ENCODE data around the gene CTDNEP1.
"Not testable (repeated sequence)": the region's sequence is repeated elsewhere in the genome, so short reads cannot be mapped to it uniquely, and the experiment has no call there.

Gene CTDNEP1

DNA sequence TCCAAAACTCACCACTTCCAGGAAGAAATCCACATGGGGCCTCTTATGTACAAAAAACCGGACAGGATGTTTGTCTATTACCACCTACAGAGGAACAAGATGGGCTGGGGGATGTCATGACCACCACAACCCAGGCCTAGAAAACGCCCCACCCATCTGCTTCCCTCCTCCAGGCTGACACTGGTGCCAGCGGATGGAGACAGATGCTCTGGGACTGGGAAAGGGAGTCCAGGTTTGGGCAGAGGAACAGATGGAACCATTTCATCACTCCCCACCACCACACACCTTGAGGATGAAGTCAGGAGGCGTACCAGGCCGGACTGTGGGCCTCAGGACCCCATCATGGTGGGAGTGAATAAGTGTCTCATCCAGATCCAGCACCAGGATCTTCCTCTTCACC lies 4.8 kb downstream of the CTDNEP1 start:
- DNase-seq (ENCODE audit: low read depth): no peak

DNA sequence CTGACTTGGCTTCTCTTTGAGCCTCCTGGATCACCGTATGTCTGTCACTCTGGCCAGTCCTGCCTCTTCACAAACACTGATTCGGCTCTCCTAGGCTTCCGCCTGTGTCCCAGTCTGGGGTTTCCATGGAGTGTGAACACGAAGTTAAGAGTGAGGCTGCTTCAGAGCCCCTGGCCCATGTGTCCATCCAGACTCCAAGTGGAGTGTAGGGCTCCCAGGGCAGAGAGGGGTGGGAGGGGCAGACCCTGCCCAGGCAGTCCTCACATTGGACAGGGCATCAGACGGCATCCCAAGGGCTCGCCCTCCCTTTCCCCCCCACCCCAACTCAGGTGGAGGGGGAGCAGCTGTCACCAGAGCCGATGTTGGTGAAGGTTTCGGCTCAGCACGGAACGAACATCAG lies 7.7 kb downstream of the CTDNEP1 start:
- DNase-seq (ENCODE audit: low read depth): not testable (repeated sequence)

DNA sequence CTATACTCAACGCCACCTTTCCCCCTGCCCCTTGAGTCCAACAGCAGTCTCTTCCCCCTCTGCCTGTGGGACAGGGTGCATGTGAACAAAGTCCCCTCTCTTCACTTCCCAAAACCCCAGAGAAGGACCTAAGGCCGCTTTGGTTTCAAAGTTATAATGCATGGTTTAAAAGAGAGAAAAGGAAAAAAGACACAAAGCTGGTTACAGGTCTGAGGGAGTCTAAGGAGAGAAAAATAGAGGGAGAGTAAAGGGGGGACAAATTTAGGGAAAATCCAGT lies 8.1 kb downstream of the CTDNEP1 start:
- no peak for DNase-seq (ENCODE audit: low read depth)

DNA sequence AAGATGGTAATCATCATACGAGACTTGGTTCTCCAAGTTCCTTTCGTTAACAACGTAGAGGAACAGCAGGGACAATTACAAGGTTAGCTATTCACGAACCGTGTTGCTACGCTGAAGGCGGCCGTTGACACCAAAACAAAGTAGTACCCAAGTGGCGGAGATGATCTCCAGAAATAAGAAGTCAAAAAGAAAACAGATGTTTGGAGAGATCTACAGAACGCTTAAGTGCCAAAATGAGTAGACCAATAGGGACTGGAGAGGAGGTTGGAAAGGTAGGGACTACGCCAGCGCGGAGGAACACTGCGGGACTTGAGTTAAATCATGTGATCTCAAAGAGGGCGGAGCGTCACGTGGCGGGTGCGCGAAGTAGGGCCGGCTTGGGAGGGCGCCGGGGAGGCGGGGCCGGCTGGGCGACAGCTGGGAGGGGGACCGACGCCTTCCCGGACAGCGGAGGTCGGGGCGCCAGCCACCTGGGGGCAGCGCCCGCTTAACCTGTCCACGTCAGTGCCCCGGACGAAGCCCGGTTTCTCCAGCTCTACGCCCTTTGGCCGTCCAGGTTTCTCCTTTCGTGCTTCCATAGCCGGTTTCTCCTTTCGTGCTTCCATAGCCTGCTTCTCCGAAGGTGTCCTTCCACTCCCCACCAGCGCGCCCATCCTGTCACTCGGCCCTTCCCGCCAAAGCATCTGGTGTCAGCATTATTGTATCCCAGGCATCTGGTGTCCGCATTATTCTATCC lies 8.6 kb downstream of the CTDNEP1 start:
- peak; percentile 93 for DNase-seq (ENCODE audit: low read depth)

DNA sequence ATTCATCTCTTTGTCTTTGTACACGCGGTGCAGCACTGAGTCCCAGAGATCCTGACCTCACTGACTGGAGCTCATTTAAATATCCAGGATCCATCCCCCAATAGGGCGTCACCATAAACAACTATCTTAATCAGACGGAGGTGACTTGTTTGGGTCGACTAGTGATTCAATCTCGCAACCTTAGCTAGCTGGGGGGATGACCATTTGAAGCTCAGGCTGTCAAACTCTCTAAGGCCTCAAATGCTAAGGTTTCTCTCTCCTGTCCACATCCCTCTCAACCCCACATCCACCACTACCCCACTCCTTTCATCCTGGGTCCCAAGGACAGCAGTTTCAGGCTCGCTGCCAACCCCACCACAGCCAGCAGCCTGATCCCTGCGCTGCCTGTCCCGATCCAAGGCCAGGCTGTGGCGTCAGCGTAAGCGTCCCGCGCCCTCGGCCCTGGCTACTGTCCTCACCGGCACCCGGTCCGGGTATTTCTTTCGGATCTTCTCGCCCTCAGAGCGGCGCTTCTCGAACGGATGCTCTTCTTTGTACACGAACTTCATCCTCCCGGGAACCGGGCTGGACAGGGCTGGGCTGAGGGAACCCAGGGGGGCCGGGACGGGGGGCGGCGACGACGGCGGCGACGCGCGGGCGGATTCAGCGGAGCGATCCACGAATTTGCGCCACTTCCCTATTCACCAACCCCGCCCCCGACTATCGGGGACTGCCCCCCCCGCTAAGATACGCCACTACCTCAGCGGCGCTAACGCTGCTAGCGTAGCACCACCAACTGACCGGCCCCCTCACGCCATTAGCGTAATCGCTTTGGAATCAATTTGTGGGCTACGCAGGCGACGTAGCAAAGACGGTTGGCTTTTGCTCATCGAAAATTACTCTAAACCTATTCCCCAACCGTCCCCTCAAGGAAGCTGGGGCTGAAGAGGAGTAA lies 9.5 kb downstream of the CTDNEP1 start, which contains the start of gene GABARAP:
Gene GABARAP (minus strand): TSS at position 667 of the 934 bp plus-strand sequence. CDS start 119 bp downstream, at position 548.
- DNase-seq (ENCODE audit: low read depth): peak; percentile 94

DNA sequence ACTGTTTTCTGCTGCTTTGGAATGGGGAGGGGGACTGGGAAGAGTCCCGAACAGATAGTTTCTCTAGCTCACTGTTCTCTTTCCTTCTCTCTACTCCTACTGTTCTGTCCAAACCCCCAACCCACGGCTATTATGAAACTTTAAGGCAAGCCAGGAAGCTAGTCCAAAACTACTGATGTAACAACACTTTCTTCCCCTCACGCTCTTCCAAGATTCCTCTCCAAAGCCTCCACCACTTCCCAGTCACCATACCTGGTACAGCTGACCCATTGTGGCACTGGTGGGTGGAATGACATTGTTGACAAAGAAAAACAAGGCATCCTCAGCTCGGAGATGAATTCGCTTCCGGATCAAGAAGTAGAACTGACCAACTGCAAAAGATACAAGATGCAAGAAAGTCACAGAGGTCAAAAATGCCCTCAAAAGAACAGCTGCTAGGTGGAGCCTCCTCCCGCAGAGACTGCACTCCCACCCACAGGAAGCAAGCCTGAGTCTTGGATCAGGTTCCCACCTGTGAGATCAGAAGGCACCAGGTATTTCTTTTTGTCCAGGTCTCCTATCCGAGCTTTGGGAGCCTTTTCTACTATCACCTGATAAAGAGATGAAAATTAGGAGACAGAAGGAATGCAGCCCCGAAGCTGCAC lies 10.3 kb downstream of the CTDNEP1 start:
- DNase-seq (ENCODE audit: low read depth): no peak

DNA sequence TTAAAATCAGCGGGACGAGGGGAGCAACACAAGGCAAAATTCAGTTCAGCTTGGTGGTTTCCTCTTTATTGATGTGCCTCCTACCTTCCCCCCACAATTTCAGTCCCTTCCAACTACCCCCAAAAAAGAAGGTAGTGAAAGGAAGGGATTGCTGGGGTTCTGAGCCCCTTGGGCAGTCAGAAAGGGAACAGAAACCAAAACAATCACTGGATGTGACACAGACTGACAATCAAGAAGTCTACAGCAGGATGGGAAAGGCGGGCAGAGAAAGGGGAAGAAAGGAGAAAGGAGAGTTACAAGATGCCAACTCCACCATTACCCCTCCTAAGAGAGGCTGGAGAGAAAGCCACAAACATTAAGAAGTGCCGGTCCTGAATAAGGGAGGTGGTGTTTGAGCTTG lies 11.2 kb downstream of the CTDNEP1 start:
- DNase-seq (ENCODE audit: low read depth): no peak

DNA sequence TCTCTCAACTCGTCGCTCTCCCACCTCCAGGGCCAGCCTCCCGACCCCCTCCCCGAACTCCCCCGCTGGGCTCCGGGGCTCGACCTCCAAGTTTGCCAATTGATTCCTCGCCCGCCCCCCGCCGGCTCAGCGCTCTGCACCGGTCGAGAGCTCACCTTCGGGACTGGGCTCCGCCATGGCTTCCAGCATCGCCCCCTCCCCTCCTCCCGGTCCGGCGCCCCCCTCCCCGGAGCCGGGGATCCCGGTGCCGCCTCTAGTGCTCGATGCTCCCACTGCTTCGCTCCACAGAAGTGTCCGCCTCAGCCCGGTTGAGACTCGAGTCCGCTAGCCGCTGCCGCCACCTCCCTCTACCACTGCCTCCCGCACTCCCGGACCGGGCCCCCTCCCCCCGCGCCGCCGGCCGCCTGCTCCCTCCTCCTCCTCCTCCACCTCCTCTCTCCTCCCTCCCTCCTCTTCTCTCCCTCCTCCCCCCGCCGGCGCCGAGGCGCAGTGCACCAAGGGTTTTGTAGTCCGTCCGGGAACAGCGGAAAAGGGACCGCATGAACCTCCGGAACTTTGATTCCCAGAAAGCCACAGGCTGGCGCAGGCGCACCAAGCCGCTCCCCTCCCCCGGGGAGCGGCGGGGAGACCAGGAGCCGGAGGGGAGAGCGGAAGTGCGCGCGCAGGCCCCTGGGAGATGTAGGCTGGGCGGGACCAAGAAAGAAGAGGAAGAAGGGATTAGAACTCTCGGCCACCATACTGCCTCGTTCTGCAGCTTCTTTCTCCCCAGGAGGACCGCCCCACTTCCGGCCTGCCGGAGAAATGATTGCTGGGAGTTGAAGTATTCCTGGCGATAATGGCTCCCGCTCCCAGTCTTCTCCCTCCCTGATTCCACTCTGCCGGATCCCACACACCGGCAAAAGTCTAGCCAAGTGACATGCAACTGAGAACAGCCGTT lies 12.2 kb downstream of the CTDNEP1 start, which contains the start of gene PHF23:
Gene PHF23 (minus strand): TSS at position 367 of the 937 bp plus-strand sequence. CDS start 178 bp downstream, at position 189.
- peak; percentile 94 for DNase-seq (ENCODE audit: low read depth)

DNA sequence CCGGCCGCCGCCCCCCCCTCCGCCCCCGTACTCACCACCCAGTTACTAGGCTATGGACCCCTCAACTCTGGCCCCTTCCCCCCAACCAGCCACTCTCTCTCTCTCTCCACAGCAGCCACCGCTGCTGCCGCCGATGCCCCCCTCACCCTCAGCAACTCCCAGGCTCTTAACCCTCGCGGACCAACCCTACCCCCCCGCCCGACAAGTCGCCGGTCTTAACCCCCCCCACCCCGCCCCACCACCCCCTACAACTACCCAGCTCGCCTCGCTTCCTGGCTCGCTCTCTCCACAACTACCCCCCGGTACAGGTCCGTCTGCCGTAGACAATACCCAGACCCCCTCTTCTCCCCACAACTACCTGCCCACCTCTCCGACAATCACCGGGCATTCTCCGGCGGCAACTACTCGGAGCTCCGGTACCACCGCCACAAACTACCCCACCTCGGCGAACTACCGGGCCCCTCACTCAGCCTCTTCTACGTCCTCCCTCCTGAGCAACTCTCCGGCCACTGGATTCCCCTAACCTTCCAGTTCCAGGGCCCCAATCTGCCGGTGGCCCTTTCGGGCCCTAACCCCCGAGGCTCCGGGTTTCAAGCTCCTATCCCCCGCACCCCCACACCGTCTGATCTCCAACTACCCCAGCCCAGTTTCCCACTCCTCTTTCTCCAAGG lies 13.0 kb downstream of the CTDNEP1 start:
- no peak for DNase-seq (ENCODE audit: low read depth)

DNA sequence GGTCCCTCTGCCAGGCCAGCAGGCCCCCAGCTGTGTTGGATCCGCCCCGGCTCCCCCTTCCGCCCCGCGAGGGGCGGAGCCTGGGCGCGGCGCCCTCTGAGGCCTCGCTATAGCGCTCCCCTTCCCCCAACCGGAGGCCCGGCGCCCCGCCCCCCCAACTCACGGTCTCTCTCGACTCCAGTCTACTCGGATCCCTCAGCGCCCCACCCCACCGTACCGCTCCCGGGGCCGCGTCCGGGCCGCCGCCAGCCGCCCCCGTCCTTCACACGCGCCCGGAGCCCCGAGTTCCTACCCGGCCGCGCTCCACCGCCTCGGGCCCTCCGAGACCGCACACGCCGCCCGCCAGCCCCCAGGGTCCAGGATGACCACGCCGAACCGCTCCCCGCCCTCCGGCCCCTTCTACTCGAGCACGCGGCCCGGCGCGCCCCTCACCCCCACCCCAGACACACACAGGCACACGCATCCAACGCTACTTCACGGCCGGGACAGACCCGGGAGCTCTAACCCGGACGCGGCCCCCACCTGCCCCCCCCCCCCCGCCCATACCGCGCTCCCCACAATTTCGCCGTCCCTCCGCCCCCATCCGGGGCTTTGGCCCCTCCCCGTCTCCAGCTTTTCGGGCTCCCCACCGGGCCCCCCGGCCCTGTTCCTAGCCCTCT lies 13.6 kb downstream of the CTDNEP1 start:
- peak; percentile 84 for DNase-seq (ENCODE audit: low read depth)

DNA sequence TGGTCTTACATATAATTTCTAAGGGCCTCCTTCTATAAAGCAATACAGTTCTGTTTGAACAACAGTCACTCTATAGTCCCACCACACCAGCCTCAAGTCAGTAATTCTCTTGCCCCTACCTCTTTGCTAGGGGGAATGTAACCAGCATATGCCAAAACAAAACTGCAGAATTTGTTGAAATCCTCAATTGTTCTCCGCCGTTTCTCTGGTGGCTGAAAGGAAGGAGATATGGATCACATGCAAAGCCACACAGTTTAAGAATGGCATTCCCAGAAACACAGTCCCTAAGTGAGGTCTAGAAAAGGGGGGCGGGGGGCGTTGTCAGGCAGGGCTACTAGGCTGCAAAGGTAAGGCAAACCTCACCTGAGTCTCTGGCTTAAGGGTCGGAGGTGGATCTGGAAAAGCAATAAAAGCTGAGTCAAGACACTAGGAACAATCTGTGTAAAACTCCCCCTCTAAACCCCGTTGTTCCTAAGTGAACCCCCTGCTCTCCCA lies 14.2 kb downstream of the CTDNEP1 start:
- no peak for DNase-seq (ENCODE audit: low read depth)

DNA sequence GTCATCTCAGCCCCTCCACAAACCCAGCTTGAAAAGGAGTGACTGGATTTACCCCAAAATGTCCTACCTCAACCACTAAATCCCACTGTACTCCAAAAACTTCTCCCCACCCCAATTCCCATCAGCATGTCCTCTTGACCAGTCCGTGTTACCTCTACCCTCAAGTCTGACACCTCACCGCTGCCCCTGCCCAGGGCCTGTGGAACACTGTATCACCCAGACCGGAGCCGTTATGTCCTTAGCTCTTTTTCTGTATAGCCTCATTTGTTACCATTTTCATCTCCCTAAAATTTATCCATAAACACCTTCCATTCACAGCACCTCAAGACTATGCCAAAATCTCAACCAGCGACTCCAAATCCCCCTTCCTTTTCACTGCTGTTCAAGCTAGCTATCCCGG lies 14.7 kb downstream of the CTDNEP1 start:
- DNase-seq (ENCODE audit: low read depth): no peak

DNA sequence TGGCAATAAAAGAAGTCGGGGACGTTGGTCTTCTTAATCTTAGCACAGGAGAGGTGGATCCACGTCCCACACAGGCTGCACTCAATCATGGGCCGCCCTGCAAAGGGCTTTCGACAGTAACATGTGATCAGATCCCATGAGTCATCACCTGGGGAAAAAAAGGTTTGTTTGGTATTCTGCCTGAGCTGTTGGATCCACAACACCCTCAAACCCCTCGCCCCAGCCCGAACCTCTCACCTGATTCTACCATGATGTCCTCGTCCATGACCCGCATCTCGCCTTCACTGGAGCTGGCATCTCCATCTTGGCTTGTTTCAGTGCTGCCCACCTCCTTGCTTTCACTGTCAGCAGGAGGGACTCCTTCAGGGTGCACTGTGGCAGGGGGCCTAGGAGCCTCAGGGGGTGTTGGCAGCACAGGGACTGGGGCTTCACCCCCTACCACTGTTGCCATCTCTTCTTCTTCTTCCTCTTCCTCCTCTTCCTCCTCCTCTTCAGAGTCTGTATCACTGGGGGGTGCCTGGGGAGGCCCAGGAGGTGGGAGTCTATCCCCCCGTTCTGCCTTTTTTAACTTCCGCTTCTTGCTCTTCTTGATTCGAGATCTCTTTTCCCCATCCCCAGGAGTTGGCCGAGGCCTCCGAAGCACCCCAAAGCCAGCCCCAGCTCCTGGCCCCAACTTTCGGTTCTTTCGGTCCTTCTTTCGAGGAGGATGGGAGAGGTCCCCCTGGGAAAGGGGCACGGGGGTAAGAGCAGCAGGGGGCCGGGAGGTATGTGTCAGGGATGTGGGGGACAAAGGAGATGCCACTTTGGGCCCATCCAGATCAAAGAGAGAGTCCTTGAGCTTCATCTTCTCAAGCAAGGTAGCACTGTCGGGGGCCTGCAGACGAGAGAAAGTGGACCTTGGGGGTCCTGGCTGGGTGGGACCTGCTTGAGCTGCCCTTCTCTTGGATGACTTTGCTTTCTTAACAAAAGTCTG lies 15.6 kb downstream of the CTDNEP1 start:
- no peak for DNase-seq (ENCODE audit: low read depth)

DNA sequence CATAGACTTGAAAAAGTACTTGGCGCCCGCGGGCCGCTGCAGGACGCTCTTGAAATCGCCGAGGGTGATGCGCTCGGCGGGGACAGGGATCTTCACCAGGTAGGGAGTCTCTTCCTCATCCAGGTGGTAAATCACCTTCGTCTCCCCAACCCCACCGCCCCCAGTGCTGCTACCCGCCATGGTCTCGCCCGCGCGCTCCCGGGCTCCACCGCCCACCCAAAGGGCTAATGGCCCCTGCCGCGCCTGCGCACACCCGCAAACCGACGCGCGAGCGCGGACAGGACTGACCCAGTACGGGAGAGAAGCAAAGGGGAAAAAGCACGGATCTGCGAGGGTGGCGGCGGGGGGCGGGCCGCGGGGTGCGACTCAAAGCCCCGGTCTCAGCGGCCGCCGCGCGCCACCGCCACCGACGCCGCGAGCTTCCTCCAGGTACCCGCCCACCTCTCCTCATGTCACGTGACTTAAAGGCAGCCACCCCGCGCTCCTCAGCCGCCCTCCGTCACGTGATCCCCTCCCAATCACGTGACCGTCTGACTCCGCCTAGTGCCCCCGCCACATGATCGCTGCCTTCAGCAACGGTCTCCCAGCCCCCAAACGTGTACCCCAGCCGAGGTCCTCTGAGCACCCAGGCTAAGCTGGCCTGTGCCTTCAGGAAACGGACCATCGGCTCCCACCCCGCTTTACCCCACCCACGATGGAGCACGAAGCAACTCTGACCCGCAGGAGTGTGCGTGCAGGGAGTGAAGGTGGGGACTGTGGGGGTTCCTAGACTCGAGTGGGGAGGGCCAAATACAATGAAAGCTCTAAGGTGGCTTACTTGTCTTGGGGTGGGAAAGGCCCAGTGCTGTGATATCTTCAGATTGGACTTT lies 17.2 kb downstream of the CTDNEP1 start, which contains the start of gene DVL2:
Gene DVL2 (minus strand): TSS at position 435 of the 869 bp plus-strand sequence. CDS start 255 bp downstream, at position 180.
- peak; percentile 91 for DNase-seq (ENCODE audit: low read depth)

DNA sequence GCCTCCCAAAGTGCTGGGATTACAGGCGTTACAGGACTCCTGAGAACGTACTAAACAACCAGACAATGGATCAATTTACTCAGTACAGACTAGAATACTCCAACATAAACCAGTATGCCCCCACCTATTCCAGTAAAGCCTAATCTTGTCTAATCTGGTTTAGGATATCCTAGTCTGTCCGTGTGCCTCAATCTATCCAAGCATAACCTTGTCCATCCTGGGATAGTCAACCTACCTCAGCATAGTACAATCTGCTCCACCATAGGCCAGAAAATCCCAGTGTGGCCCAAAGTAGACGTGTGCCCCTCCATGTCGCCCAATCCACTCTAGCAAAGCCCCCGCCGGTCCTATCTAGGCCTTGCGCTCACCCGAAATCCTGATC lies 17.8 kb downstream of the CTDNEP1 start:
- DNase-seq (ENCODE audit: low read depth): no peak

DNA sequence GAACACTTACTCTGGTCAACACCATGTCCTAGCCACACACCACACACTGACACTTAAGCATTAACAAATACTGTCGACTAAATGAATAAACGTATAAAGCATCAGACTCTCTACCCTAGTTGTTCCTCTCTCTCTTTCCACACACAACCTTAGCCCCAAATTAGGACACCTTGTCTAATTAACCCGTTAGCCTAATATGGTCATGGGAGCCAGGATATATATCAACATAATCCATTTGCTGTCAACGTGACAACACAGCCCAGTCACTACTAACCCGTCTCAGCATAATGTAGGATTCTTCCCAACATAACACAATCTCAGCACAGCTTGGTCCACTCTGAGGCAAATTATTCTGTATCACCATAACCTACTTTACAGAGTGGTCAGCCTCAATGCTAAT lies 19.4 kb downstream of the CTDNEP1 start:
- no peak for DNase-seq (ENCODE audit: low read depth)

DNA sequence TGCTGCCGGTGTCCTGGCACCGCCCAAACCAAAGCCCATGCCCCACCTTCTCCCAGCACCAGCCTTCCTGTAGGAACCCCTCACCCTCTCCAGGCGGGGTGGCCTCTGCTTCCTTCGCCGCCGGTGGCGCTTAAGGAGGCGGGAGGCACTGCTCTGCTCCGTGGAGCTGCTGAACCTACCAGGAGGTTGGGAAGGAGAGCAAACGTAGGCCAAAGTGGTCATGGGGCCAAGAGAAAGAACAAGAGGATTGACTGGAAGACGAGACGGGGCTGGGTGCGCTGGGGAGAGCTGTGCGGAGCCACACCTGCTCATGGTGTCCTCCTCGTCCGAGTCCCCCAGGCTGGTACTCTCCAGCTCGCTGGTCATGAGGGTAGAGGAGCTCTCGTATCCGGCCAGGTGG lies 22.0 kb downstream of the CTDNEP1 start:
- no peak for DNase-seq (ENCODE audit: low read depth)

DNA sequence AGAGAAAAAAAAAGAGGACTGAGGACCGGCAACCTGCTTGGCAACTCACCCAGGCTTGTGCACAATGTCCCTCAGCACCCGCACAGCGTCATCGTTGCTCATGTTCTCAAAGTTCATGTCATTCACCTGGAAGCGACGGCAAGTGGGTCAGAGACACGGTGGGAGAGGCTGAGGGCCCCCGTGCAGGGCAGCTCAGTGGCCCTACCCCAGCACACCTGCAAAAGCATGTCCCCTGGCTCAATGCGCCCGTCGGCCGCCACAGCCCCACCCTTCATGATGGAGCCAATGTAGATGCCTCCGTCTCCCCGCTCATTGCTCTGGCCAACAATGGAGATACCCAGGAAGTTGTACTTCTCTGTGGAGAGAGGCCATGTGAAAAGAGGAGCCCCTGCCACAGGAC lies 22.6 kb downstream of the CTDNEP1 start:
- no peak for DNase-seq (ENCODE audit: low read depth)

Data from activated T-cell treated with anti-CD3 and anti-CD28 coated beads for 1 hour (primary cell).